Endothelial cell of umbilical vein (primary cell): ENCODE results near the gene SPEF1.

Experiments
- CTCF ChIP-seq, 2 donors: IDR thresholded peaks; 1 replicate in 1 of 2; 2 replicates in 1 of 2; pipeline ENCODE4 v1.5.1; 2011; ENCODE audit warnings: low read length in 2 of 2, mild to moderate bottlenecking in 2 of 2, moderate library complexity in 2 of 2, control low read depth in 1 of 2, inconsistent platforms in 1 of 2, low read depth in 1 of 2; ENCODE audit not compliant: insufficient read depth in 1 of 2; ENCODE audit errors: extremely low read depth in 1 of 2
- EZH2 ChIP-seq: IDR thresholded peaks from 2 replicates; pipeline ENCODE4 v1.6.1; 2012; ENCODE audit warnings: borderline replicate concordance, low read depth, mild to moderate bottlenecking, moderate library complexity, low read length, inconsistent platforms; ENCODE audit not compliant: severe bottlenecking
- FOS ChIP-seq: IDR thresholded peaks from 2 replicates; pipeline ENCODE4 v1.6.1; 2011; ENCODE audit warnings: mild to moderate bottlenecking, low read length, moderate library complexity, borderline replicate concordance; ENCODE audit not compliant: insufficient read depth
- GATA2 ChIP-seq: IDR thresholded peaks from 2 replicates; pipeline ENCODE4 v1.7.0; 2011; ENCODE audit warnings: low read depth, mild to moderate bottlenecking, moderate library complexity, mixed read lengths, low read length; ENCODE audit not compliant: insufficient read length, insufficient read depth
- JUN ChIP-seq: IDR thresholded peaks from 2 replicates; pipeline ENCODE4 v1.6.1; 2011; ENCODE audit warnings: borderline replicate concordance, low read depth; ENCODE audit not compliant: insufficient read length, insufficient read depth
- MAX ChIP-seq: IDR thresholded peaks from 2 replicates; pipeline ENCODE4 v1.6.1; 2011; ENCODE audit not compliant: insufficient read depth, insufficient read length
- MYC ChIP-seq: IDR thresholded peaks from one replicate; pipeline ENCODE4 v1.6.1; 2011; ENCODE audit warnings: mild to moderate bottlenecking, low read depth, low read length
- POLR2A ChIP-seq: IDR thresholded peaks from 2 replicates; pipeline ENCODE4 v1.6.1; 2012; ENCODE audit warnings: low read depth, mild to moderate bottlenecking, control low read depth, low read length
- POLR2AphosphoS5 ChIP-seq: IDR thresholded peaks from 2 replicates; pipeline ENCODE4 v1.6.1; 2012; ENCODE audit warnings: low read depth, mild to moderate bottlenecking, control low read depth, low read length, moderate library complexity; ENCODE audit not compliant: insufficient read depth

- TF ChIP-seq MYC = no peak
- TF ChIP-seq POLR2A = no peak
- no peak for TF ChIP-seq JUN
- no peak for TF ChIP-seq CTCF (IDR thresholded peaks at IDR 0.05; ENCODE audit: extremely low read depth in 1 of 2, insufficient read depth in 1 of 2, low read depth in 1 of 2, low read length in 2 of 2)
- no peak for TF ChIP-seq MAX
- no peak for TF ChIP-seq EZH2
- no peak for TF ChIP-seq FOS
- no peak for TF ChIP-seq POLR2AphosphoS5
- TF ChIP-seq GATA2 = no peak
Observed at GRCh38 chr20:3743251-3743650, 38.0 kb downstream of the SPEF1 start.
